Endothelial cell of umbilical vein (primary cell): Measurements from ENCODE around the gene TAS2R5. TPM values are rescaled to one million over a fixed set of nuclear protein-coding genes. Genes with fewer than 3 reads are reported as not detected.

Experiments
- BruUV-seq: library from RNA; stranded (reverse); fragments of 400-500 nt; replicated peaks from 2 replicates; lab custom pipeline; 2021; lab: Mats Ljungman, UMichigan
- CTCF ChIA-PET: fragments of 300-600, 350-600 bp; sonication (Branson Sonifier 250); formaldehyde crosslinking; loops from one replicate; lab custom pipeline; 2021; ENCODE audit warnings: antibody characterized with exemption, inconsistent platforms; lab: Charles Lee
- POLR2A ChIA-PET: fragments of 300-600, 350-600 bp; sonication (Branson Sonifier 250); formaldehyde crosslinking; loops from one replicate; lab custom pipeline; 2021; ENCODE audit warnings: antibody characterized with exemption, inconsistent platforms; lab: Charles Lee
- DNase-seq: peaks from one replicate; pipeline ENCODE4 v3.0.0-alpha.2; 2011; ENCODE audit warnings: low read depth, low spot score
- FAIRE-seq: peaks from 2 replicates; lab custom pipeline; 2011; peaks lifted over from hg19 to GRCh38; lab: Jason Lieb, UNC
- H2AFZ ChIP-seq: 2 replicates; pipeline ENCODE4 v1.6.0; 2012; ENCODE audit warnings: low read depth, low read length, control low read depth, inconsistent platforms
- H3K27ac ChIP-seq: 2 replicates; pipeline ENCODE4 v1.5.1; 2011; ENCODE audit warnings: low read depth, mild to moderate bottlenecking, control low read depth, low read length, moderate library complexity; ENCODE audit not compliant: insufficient read depth
- H3K27me3 ChIP-seq, 2 experiments: 2 replicates each; pipeline versions ENCODE4 v1.6.0 to v1.6.1; 2011; ENCODE audit warnings: low read length in 2 of 2, mixed read lengths in 1 of 2; ENCODE audit not compliant: control insufficient read depth in 2 of 2, insufficient read depth in 2 of 2
- H3K36me3 ChIP-seq, 2 experiments: 2 replicates in 1 of 2; 3 replicates in 1 of 2; pipeline ENCODE4 v1.5.1; 2011; ENCODE audit warnings: low read length in 2 of 2, mild to moderate bottlenecking in 1 of 2, moderate library complexity in 1 of 2; ENCODE audit not compliant: control insufficient read depth in 2 of 2, insufficient read depth in 2 of 2; ENCODE audit errors: extremely low read depth in 1 of 2
- H3K4me1 ChIP-seq: 3 replicates; pipeline ENCODE4 v1.5.1; 2011; ENCODE audit warnings: mild to moderate bottlenecking, low read length; ENCODE audit not compliant: control insufficient read depth, insufficient read depth; ENCODE audit errors: extremely low read depth
- H3K4me2 ChIP-seq: 2 replicates; pipeline ENCODE4 v1.6.1; 2011; ENCODE audit warnings: low read length, control low read depth, mixed read lengths; ENCODE audit not compliant: insufficient read depth
- H3K4me3 ChIP-seq, 3 experiments: fragments of 200-600 bp in 1 of 3; sonication (generic), shearing (Covaris generic) in 1 of 3; replicated peaks in 1 of 3; 2 replicates each; pipeline ENCODE4 v1.5.1; 2011 to 2016; ENCODE audit warnings: control low read depth in 3 of 3, low read length in 3 of 3, mild to moderate bottlenecking in 2 of 3, inconsistent platforms in 1 of 3, low read depth in 1 of 3, moderate library complexity in 1 of 3; ENCODE audit not compliant: insufficient read depth in 1 of 3
- H3K79me2 ChIP-seq: 2 replicates; pipeline ENCODE4 v1.6.0; 2012; ENCODE audit warnings: low read length, inconsistent platforms; ENCODE audit not compliant: control insufficient read depth, insufficient read depth
- H3K9ac ChIP-seq: replicated peaks from 2 replicates; pipeline ENCODE3; 2011; ENCODE audit warnings: low read length, control low read depth; ENCODE audit not compliant: insufficient read depth; ENCODE audit errors: extremely low read depth
- H3K9me1 ChIP-seq: replicated peaks from 3 replicates; pipeline ENCODE4 v1.6.0; 2011; ENCODE audit warnings: mild to moderate bottlenecking, low read length; ENCODE audit not compliant: control insufficient read depth, insufficient read depth; ENCODE audit errors: extremely low read depth
- H3K9me3 ChIP-seq: replicated peaks from 2 replicates; pipeline ENCODE4 v1.5.1; 2012; ENCODE audit warnings: low read length, inconsistent platforms; ENCODE audit not compliant: control insufficient read depth, insufficient read depth
- H4K20me1 ChIP-seq: replicated peaks from 2 replicates; pipeline ENCODE3; 2011; ENCODE audit warnings: mild to moderate bottlenecking, low read length; ENCODE audit not compliant: control insufficient read depth, insufficient read depth; ENCODE audit errors: extremely low read depth
- EZH2 ChIP-seq: IDR thresholded peaks from 2 replicates; pipeline ENCODE4 v1.6.1; 2012; ENCODE audit warnings: borderline replicate concordance, low read depth, mild to moderate bottlenecking, moderate library complexity, low read length, inconsistent platforms; ENCODE audit not compliant: severe bottlenecking
- FOS ChIP-seq: IDR thresholded peaks from 2 replicates; pipeline ENCODE4 v1.6.1; 2011; ENCODE audit warnings: mild to moderate bottlenecking, low read length, moderate library complexity, borderline replicate concordance; ENCODE audit not compliant: insufficient read depth
- GATA2 ChIP-seq: IDR thresholded peaks from 2 replicates; pipeline ENCODE4 v1.7.0; 2011; ENCODE audit warnings: low read depth, mild to moderate bottlenecking, moderate library complexity, mixed read lengths, low read length; ENCODE audit not compliant: insufficient read length, insufficient read depth
- JUN ChIP-seq: IDR thresholded peaks from 2 replicates; pipeline ENCODE4 v1.6.1; 2011; ENCODE audit warnings: borderline replicate concordance, low read depth; ENCODE audit not compliant: insufficient read length, insufficient read depth
- MYC ChIP-seq: IDR thresholded peaks from one replicate; pipeline ENCODE4 v1.6.1; 2011; ENCODE audit warnings: mild to moderate bottlenecking, low read depth, low read length
- POLR2A ChIP-seq: IDR thresholded peaks from 2 replicates; pipeline ENCODE4 v1.6.1; 2012; ENCODE audit warnings: low read depth, mild to moderate bottlenecking, control low read depth, low read length
- POLR2AphosphoS5 ChIP-seq: IDR thresholded peaks from 2 replicates; pipeline ENCODE4 v1.6.1; 2012; ENCODE audit warnings: low read depth, mild to moderate bottlenecking, control low read depth, low read length, moderate library complexity; ENCODE audit not compliant: insufficient read depth
- dilution Hi-C: fragments of 300-500 bp; cut with MboI; formaldehyde crosslinking; loops from one replicate; pipeline ENCODE4 v1.15.0; 2019; ENCODE audit warnings: low sequenced_read_pairs; ENCODE audit not compliant: extremely low pct_ligation_motif_present
- intact Hi-C: fragments of 100-400 bp; cut with micrococcal nuclease; formaldehyde crosslinking; loops from one replicate; pipeline ENCODE4 v1.10.0; 2022
- polyA plus RNA-seq, 4 experiments: library from polyadenylated mRNA; depleted of rRNA in 3 of 4; stranded (reverse) in 3 of 4; unstranded in 1 of 4; fragments of >200 nt; gene quantifications; 2 replicates each; pipeline versions ENCODE4 v1.2.1 to v1.2.3, GENCODE V29; 2011 to 2012; ENCODE audit warnings: missing spikeins in 1 of 4
- total RNA-seq: library from RNA; stranded (reverse); gene quantifications from 2 replicates; pipeline ENCODE4 v1.2.3, GENCODE V29; 2021
- TF ChIP-seq, protein P1 (sequence below), 2 donors: IDR thresholded peaks; 1 replicate in 1 of 2; 2 replicates in 1 of 2; pipeline ENCODE4 v1.5.1; 2011; ENCODE audit warnings: low read length in 2 of 2, mild to moderate bottlenecking in 2 of 2, moderate library complexity in 2 of 2, control low read depth in 1 of 2, inconsistent platforms in 1 of 2, low read depth in 1 of 2; ENCODE audit not compliant: insufficient read depth in 1 of 2; ENCODE audit errors: extremely low read depth in 1 of 2
- TF ChIP-seq, protein P2 (sequence below): IDR thresholded peaks from 2 replicates; pipeline ENCODE4 v1.6.1; 2011; ENCODE audit not compliant: insufficient read depth, insufficient read length

The TAS2R5 gene
- total and polyA plus RNA-seq, 2 donors (not counting 3 experiments of a cell fraction or from before 2014, with no cell fraction given): 1.6 to 2.0 TPM

DNA sequence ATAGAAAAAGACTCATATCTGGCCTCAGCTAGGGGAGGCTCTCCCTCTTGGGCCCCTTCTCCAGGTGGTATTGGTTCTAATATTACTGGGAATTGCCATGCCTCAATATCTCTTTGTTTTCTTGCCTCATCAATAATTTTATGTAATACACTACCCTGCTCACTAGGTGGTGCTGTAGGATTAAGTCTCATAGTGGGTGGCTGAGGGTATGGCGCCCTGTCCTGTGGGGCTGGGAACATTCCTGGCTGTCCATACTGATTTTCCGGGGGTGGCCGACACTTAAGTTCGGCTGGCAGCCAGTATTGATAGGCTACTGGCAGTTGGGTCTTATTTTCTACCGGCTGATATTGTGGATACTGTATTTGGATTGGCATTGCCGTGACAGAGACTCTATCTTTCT is 35.1 kb upstream of the TAS2R5 start:
- no peak overlapping the region for H3K4me3 ChIP-seq
- H3K36me3 ChIP-seq: peaks cover 14 to 23% of the 10 kb centered on the region in 2 experiments
- DNase-seq (peak; percentile 11), FAIRE-seq (no peak)
- H3K4me1 ChIP-seq: no peaks in the 10 kb centered on the region
- intact Hi-C loops: loop anchor here (1.0 to 10.0 kb wide), 2 partner anchors 31 to 570 kb away; no protein-coding TSS in a partner anchor
- H3K79me2 ChIP-seq: no peaks in the 10 kb centered on the region
- H3K9me1 ChIP-seq: no peaks in the 10 kb centered on the region
- no peaks in the 10 kb centered on the region for H3K27me3 ChIP-seq
- no peak overlapping the region for H3K9ac ChIP-seq
- H2AFZ ChIP-seq: no peak overlapping the region
- no TSS peak for BruUV-seq
- TF ChIP-seq, protein P1, sequence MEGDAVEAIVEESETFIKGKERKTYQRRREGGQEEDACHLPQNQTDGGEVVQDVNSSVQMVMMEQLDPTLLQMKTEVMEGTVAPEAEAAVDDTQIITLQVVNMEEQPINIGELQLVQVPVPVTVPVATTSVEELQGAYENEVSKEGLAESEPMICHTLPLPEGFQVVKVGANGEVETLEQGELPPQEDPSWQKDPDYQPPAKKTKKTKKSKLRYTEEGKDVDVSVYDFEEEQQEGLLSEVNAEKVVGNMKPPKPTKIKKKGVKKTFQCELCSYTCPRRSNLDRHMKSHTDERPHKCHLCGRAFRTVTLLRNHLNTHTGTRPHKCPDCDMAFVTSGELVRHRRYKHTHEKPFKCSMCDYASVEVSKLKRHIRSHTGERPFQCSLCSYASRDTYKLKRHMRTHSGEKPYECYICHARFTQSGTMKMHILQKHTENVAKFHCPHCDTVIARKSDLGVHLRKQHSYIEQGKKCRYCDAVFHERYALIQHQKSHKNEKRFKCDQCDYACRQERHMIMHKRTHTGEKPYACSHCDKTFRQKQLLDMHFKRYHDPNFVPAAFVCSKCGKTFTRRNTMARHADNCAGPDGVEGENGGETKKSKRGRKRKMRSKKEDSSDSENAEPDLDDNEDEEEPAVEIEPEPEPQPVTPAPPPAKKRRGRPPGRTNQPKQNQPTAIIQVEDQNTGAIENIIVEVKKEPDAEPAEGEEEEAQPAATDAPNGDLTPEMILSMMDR (IDR thresholded peaks at IDR 0.05; ENCODE audit: extremely low read depth in 1 of 2, insufficient read depth in 1 of 2, low read depth in 1 of 2, low read length in 2 of 2): peak; percentile 20 to 22
- no peak for TF ChIP-seq POLR2AphosphoS5
- dilution Hi-C loops: no loop called here
- H4K20me1 ChIP-seq: no peaks in the 10 kb centered on the region
- peaks cover 3% of the 10 kb centered on the region for H3K9me3 ChIP-seq
- CTCF ChIA-PET: interaction anchor here (2.0 kb wide), 1 partner anchor 29 kb away, joined by 16 read pairs; no protein-coding TSS in a partner anchor
- no peak overlapping the region for H3K27ac ChIP-seq
- POLR2A ChIA-PET: no interaction called here
- H3K4me2 ChIP-seq: no peak overlapping the region

DNA sequence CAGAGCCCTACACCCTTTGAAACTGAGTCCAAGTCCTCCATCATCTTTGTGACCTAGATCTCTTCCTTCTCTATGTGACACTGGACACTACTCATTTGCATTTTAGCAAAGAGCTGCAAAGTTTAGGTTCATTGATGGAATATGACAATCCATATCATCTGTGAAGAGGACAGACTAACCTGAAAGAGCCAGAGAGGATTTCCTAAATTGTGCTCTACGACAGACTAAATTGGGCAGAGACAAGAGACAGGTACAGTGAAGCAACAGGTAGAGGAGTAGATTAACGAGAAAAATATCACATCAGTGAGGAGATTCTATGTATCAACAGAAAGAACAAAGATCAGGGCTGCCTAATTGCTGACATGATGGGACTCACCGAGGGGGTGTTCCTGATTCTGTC is 26.2 kb upstream of the TAS2R5 start, which contains the start of gene TAS2R3:
TSS of gene TAS2R3 (plus strand) at position 301 of the 400 bp plus-strand sequence. CDS start at position 363, 62 bp downstream.
- H4K20me1 ChIP-seq: no peaks in the 10 kb centered on the region
- no peaks in the 10 kb centered on the region for H3K27me3 ChIP-seq
- FAIRE-seq: no peak
- no TSS peak for BruUV-seq
- H3K36me3 ChIP-seq: peaks cover 0 to 11% of the 10 kb centered on the region in 2 experiments
- dilution Hi-C loops (no loop called here), intact Hi-C loops (no loop called here)
- POLR2A ChIA-PET: no interaction called here
- no peak within 1 kb of the TSS for H3K4me3 ChIP-seq
- no peak for DNase-seq
- no peaks in the 10 kb centered on the region for H3K79me2 ChIP-seq
- no peaks in the 10 kb centered on the region for H3K9me1 ChIP-seq
- H3K9ac ChIP-seq: no peak within 1 kb of the TSS
- H3K9me3 ChIP-seq: no peaks in the 10 kb centered on the region
- TF ChIP-seq POLR2A: no peak
- TF ChIP-seq POLR2AphosphoS5: no peak
- TF ChIP-seq, protein P2, sequence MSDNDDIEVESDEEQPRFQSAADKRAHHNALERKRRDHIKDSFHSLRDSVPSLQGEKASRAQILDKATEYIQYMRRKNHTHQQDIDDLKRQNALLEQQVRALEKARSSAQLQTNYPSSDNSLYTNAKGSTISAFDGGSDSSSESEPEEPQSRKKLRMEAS: no peak
- TF ChIP-seq, protein P1 (IDR thresholded peaks at IDR 0.05; ENCODE audit: extremely low read depth in 1 of 2, insufficient read depth in 1 of 2, low read depth in 1 of 2, low read length in 2 of 2): no peak
- no peak for TF ChIP-seq FOS
- TF ChIP-seq EZH2: no peak
- TF ChIP-seq JUN: no peak
- TF ChIP-seq GATA2: no peak
- TF ChIP-seq MYC: no peak
- H3K4me1 ChIP-seq: no peaks in the 10 kb centered on the region
- H2AFZ ChIP-seq: no peak within 1 kb of the TSS
- no peak within 1 kb of the TSS for H3K27ac ChIP-seq
- CTCF ChIA-PET: interaction anchor here (1.3 kb wide), 1 partner anchor 25 kb away, joined by 4 read pairs; the partner anchor contains the start of gene SSBP1
- no peak within 1 kb of the TSS for H3K4me2 ChIP-seq
